Measurements from ENCODE around the gene HIRA.
"Not testable (repeated sequence)": the region's sequence is repeated elsewhere in the genome, so short reads cannot be mapped to it uniquely, and the experiment has no call there.

The HIRA gene

GRCh38 chr22:19371893-19372292 lies 59.6 kb downstream of the HIRA start:
- Histone ChIP-seq H3K4me1 (no peaks in the 10 kb centered on the region), H3K36me3 (peaks cover 81% of the 10 kb centered on the region), H3K27me3 (no peaks in the 10 kb centered on the region), H3K4me3 (ENCODE audit: low read depth, low read length) (no peak overlapping the region), H3K9me3 (no peaks in the 10 kb centered on the region)
- no peak for DNase-seq
- no peak for TF ChIP-seq CTCF (IDR thresholded peaks at IDR 0.05; ENCODE audit: low read depth, low read length)

DNA sequence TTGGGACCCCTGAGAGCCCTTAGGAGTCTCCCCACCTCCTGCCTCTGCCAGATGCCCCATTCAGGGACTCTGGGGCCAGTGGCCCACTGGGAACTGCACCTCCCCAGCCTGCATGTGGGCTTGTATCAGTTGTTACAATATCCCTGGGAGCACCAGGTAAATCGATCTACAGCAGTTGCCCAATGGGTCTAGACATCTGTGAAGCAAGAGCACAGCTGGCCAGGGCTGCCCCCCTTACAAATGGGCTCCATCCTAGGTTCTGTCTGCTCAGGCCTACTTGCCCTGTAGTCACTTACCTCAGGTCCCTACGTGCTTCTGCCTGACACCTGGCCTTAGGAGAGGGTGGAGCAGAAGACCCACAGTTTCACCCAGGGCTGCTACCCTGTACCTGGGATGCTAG lies 62.7 kb downstream of the HIRA start:
- TF ChIP-seq CTCF (IDR thresholded peaks at IDR 0.05; ENCODE audit: low read depth, low read length) = no peak
- Histone ChIP-seq H3K36me3 (peaks cover 68% of the 10 kb centered on the region), H3K4me1 (no peaks in the 10 kb centered on the region), H3K4me3 (ENCODE audit: low read depth, low read length) (no peak overlapping the region), H3K27me3 (no peaks in the 10 kb centered on the region), H3K9me3 (no peaks in the 10 kb centered on the region)
- no peak for DNase-seq

DNA sequence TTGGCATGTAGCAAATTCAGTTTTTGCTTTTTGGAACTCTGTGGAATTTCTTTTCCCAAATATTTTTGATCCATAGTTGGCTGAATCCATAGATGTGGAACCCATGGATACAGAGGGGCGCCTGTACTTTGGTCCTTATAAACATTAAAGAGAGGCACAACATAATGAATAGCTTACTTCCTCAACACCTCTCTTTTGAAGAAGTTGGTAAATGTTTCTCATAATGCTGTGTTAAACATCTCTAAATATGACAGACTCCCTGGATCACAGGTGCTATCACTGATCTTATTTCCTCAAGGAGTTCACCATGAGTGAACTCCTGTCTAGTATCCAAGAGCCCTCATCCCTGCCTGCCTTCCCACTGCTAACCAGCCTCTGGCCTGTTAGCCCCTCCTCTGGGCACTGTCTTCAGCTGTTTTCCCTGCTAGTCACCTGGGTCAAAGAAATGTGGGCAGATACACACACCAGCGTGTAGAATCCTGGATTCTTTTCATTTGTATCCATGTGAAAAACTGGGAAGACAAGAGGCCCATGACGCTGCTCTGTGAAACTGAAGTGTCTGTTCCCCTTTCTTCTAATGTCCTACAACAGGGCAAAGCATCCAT lies 63.7 kb downstream of the HIRA start:
- DNase-seq = no peak
- Histone ChIP-seq H3K4me3 (ENCODE audit: low read depth, low read length) (no peak overlapping the region), H3K9me3 (no peaks in the 10 kb centered on the region), H3K27me3 (no peaks in the 10 kb centered on the region), H3K36me3 (peaks cover 68% of the 10 kb centered on the region), H3K4me1 (no peaks in the 10 kb centered on the region)
- no peak for TF ChIP-seq CTCF (IDR thresholded peaks at IDR 0.05; ENCODE audit: low read depth, low read length)

DNA sequence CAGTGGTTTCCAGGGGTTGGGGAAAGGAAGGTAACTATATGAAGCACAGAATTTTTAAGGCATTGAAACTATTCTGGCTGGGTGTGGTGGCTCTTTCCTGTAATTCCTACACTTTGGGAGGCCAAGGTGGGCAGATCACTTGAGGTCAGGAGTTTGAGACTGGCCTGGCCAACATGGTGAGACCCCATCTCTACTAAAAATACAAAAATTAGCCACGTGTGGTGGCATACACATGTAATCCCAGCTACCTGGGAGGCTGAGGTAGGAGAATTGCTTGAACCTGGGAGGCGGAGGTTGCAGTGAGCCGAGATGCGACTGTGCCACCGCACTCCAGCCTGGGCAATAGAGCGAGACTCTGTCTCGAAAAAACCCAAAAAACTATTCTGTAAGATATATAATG lies 68.0 kb downstream of the HIRA start:
- H3K9me3 ChIP-seq; DNase-seq; H3K4me1 ChIP-seq; H3K27me3 ChIP-seq; H3K4me3 ChIP-seq (ENCODE audit: low read depth, low read length): not testable (repeated sequence)
- H3K36me3 ChIP-seq = peaks cover 69% of the 10 kb centered on the region

DNA sequence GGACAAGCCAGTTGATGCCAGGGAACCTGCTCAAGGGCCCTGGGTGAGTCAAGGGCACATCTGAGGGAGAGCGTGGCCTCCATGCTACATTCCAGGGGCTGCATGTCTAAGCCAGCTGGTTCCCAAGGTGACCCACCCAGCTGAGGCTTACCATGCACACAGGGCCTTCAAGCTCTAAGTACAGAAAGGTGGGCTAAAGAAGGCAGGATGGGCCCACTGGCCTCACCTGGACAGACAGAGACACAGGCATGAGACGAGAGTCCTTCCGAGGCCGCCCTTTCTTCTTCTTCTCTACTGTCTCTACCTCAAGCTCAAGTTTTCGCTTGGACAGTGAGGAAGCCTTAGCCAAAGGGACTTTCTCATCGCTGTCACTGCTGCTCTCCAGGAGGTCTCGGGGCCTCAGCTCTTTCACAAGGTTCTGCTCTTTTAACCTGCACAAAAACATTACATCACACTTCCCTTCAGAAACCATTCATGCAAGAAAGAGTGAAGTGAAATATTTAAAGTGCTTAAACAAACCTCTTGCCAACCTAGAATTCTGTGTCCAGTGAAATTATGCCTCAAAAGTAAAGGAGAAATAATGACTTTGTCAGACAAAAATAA lies 69.9 kb downstream of the HIRA start:
- H3K4me1 ChIP-seq = no peaks in the 10 kb centered on the region
- H3K27me3 ChIP-seq = no peaks in the 10 kb centered on the region
- H3K9me3 ChIP-seq = no peaks in the 10 kb centered on the region
- DNase-seq = no peak
- no peak for TF ChIP-seq CTCF (IDR thresholded peaks at IDR 0.05; ENCODE audit: low read depth, low read length)
- peaks cover 74% of the 10 kb centered on the region for H3K36me3 ChIP-seq
- H3K4me3 ChIP-seq (ENCODE audit: low read depth, low read length) = no peak overlapping the region

GRCh38 chr22:19360862-19361261 lies 70.7 kb downstream of the HIRA start:
- no peak for DNase-seq
- no peaks in the 10 kb centered on the region for H3K27me3 ChIP-seq
- no peaks in the 10 kb centered on the region for H3K4me1 ChIP-seq
- no peak overlapping the region for H3K4me3 ChIP-seq (ENCODE audit: low read depth, low read length)
- peaks cover 76% of the 10 kb centered on the region for H3K36me3 ChIP-seq
- no peaks in the 10 kb centered on the region for H3K9me3 ChIP-seq
- TF ChIP-seq CTCF (IDR thresholded peaks at IDR 0.05; ENCODE audit: low read depth, low read length) = no peak
